ENCODE results near the gene SOX18.

SOX18 gene

DNA sequence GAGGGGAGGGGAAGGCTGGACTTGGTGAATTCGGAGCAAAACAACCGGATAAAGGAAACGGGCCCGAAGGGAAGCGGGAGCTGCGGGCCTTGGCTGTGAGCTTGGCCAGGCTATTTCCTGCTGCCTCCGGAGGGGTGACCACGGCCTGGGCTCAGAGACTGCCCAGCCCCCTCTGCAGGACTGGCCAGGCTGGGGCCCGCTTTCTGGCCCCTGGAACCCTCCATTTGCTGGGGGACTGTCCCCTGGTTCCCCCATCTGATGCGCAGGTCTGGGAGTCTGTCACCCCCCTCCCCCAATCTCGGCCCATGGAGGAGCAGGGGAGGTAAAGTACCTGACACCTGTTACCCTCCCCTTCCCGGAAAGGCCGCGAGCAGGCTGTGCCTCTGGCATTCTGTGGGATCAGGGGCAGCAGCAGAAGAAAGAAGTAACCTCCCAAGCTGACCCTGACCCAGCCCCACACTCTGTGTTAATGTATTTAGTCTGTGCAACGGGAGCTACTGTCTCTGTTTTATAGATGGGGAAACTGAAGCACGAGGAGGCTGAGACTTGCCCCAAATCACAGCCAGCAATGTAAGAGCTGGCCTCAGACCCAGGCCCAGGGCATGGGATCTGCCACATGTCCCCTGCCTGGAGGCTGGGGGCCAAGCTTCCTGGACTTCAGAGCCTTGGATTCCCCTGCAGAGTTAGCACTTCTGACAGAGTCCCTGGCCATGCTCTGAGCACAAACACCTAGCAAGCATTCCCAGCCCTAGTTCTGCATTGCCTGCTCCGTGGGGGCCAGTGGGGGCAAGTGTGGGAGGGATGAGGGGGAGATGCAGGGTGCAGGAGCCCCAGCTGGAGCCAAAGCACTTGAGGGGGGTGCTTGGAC, 9.9 kb downstream of the SOX18 start:
- H3K27me3 Mint-ChIP-seq, result peaks cover 0 to 4% of the 10 kb centered on the region in 2 donors
- H3K36me3 Mint-ChIP-seq (ENCODE audit: insufficient read depth), result peaks cover 17% of the 10 kb centered on the region
- no peak overlapping the region for H3K27ac Mint-ChIP-seq
- DNase-seq (no peak), ATAC-seq (replicated peaks) (no peak)
- H3K4me1 Mint-ChIP-seq (ENCODE audit: low read depth in 2 of 2), result peaks cover 20 to 36% of the 10 kb centered on the region in 2 donors
- no peaks in the 10 kb centered on the region for H3K9me3 Mint-ChIP-seq
- H3K4me3 Mint-ChIP-seq, result peak overlapping the region; percentile 69 to 75

DNA sequence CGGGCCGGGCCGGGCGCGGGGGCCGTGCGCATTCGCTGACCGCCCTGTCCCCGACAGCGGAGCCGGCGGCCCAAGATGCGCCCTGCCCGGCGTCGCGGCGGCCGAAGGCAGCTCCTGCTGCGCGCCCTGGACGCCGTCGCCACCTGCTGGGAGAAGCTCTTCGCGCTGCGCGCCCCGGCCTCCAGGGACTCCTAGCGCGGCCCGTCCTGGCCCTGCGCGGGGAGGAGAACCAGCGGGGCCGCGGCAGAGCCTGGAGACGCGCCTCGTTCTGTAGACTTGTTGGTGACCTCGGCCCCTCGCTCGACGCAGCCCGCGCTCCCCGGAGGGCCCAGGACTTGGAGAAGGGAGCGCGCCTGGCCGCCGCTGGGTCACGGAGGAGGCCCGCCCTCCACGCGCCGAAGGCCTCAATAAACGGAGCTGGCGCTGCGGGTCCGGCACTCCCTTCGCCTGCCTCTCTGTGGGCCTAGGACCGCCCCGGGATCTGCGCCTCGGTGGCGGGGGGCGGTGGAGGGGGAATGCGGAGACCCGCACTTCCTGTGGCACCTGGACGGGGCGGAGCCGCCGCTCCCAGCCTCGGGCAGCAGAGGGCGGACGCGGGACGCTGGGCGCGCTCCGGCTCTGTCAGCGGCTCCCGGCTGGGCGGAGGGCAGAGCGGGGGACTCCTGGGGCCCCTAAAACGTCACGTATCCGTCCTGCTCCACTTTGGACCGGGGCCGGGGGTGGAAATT, 10.7 kb downstream of the SOX18 start:
- peak overlapping the region; percentile 69 to 75 for H3K4me3 Mint-ChIP-seq
- peaks cover 23 to 38% of the 10 kb centered on the region in 2 donors for H3K4me1 Mint-ChIP-seq (ENCODE audit: low read depth in 2 of 2)
- no peaks in the 10 kb centered on the region for H3K9me3 Mint-ChIP-seq
- DNase-seq (peak; percentile 62 to 76 (median 75)), ATAC-seq (replicated peaks) (peak; percentile 74)
- peaks cover 19% of the 10 kb centered on the region for H3K36me3 Mint-ChIP-seq (ENCODE audit: insufficient read depth)
- H3K27ac Mint-ChIP-seq, result no peak overlapping the region
- no peaks in the 10 kb centered on the region for H3K27me3 Mint-ChIP-seq

DNA sequence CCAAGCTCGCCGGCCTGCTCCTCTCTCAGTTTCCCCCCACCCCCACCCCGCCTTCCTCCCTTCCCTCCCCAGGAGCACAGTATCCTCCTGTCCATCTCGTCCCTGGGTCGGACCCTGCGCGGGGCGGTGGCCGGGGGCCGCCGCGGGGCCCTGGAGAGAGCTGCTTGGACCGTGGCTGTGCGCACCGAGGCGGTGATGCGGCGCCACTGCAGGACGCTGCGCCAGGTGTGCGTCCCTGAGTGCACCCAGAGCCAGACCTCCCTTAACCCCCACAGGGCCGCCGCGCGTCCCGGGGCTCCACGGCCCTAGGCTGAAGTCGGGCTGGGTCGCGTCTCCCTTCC, 11.2 kb downstream of the SOX18 start:
- Mint-ChIP-seq H3K27me3 (no peaks in the 10 kb centered on the region), H3K27ac (no peak overlapping the region), H3K9me3 (no peaks in the 10 kb centered on the region), H3K4me1 (ENCODE audit: low read depth in 2 of 2) (peaks cover 23 to 34% of the 10 kb centered on the region in 2 donors), H3K4me3 (peak overlapping the region; percentile 69 to 75), H3K36me3 (ENCODE audit: insufficient read depth) (peaks cover 24% of the 10 kb centered on the region)
- ATAC-seq (replicated peaks) (peak; percentile 14), DNase-seq (no peak)

DNA sequence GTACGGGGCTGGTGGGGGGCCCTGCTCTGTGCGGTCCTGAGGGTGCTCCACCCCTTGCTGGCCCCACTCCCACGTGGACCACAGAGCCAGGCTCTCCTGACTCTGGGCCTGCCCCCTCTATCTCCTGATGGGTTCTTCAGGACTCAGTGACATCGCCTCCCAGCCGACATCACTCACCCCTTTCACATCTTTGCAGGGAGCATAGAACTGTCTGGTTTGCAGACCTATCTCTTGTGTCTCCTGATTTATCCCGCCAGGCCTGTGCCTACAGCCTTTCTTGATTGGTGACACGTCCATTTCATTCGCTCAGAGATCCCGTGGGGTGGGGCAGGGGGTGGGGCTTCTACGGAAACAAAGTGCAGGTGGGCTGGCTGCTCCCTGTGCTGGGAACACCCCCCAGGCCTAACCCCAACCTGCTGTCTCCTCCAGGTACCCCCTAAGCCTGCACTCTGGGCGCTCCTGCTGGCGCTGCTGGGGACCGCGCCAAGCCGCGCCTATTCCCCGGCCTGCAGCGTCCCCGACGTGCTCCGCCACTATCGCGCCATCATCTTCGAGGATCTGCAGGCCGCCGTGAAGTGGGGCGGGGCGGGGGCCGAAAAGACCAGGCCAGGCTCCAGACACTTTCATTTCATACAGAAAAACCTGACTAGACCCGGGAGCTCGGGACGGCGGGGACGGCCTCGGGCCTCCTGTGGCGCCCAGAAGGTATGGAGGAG, 11.8 kb downstream of the SOX18 start:
- H3K9me3 Mint-ChIP-seq, result no peaks in the 10 kb centered on the region
- ATAC-seq (replicated peaks) (no peak), DNase-seq (no peak)
- H3K36me3 Mint-ChIP-seq (ENCODE audit: insufficient read depth), result peaks cover 30% of the 10 kb centered on the region
- H3K27ac Mint-ChIP-seq, result peak overlapping the region in 1 of 2 donors; percentile 85
- H3K27me3 Mint-ChIP-seq, result no peaks in the 10 kb centered on the region
- peaks cover 25 to 34% of the 10 kb centered on the region in 2 donors for H3K4me1 Mint-ChIP-seq (ENCODE audit: low read depth in 2 of 2)
- peak overlapping the region; percentile 69 to 75 for H3K4me3 Mint-ChIP-seq

DNA sequence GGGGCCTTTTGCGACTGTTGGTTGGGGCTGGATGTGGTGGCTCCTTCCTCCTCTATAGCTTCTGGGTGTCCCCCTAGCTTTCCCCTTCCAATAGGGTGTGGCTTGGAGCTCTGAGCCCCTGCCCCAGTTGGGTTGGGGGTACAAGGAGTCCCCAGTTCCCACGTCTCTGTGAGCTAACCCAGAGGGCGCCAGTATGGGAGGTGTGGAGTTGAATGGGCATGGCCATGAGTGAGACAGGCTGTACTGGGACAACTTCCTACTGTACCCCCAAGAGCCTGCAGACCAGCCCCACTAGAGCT, 12.3 kb downstream of the SOX18 start:
- Mint-ChIP-seq H3K36me3 (ENCODE audit: insufficient read depth) (peaks cover 35% of the 10 kb centered on the region), H3K27me3 (no peaks in the 10 kb centered on the region), H3K27ac (peak overlapping the region; percentile 81 to 85), H3K9me3 (no peaks in the 10 kb centered on the region), H3K4me3 (peak overlapping the region; percentile 69 to 75), H3K4me1 (ENCODE audit: low read depth in 2 of 2) (peaks cover 28 to 34% of the 10 kb centered on the region in 2 donors)
- no peak for ATAC-seq (replicated peaks)
- no peak for DNase-seq

DNA sequence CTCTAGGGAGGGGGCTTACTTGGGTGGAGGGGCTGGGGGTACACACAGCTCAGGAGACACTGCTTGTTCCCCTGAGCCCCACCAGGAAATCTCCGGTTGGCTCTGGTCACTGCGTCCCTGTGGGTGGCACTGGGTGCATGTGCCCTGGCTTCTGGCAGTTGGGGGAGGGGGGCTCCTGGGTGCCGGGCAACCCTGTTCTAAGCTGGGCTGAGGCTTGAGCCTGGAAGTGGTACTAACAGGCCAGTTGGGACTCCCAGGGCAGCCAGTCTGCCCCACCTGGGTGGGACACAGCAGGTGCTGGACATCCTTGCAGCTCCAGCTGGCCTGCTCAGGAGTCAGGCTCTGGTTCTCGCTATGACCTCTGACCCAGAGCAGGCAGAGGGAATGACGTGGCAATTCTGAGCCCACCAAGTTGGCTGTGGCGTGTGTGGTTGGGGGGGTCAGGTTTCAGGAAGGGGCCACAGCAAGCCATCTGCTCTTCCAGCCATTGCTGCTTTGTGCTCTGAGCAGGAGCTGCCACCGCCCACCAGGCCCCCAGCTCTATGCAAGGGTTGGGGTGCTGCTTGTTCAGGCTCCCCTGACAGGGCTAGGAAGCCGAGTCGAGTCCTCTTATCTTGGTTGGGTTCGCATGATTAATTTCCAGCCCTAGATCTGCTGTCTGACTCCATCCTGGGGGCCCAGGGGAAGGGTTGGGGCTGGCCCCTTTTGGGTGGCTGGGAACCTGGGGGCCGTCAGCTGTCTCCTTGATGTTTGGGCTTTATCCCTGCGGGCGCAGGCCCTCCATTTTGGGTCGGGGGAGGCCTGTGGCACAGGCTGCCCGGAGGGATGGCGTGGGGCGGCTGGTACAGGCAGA, 12.9 kb downstream of the SOX18 start:
- Mint-ChIP-seq H3K27ac (peak overlapping the region; percentile 81 to 85), H3K27me3 (no peaks in the 10 kb centered on the region), H3K4me1 (ENCODE audit: low read depth in 2 of 2) (peaks cover 28 to 34% of the 10 kb centered on the region in 2 donors), H3K4me3 (peak overlapping the region; percentile 69 to 74), H3K36me3 (ENCODE audit: insufficient read depth) (peaks cover 41% of the 10 kb centered on the region), H3K9me3 (no peaks in the 10 kb centered on the region)
- ATAC-seq (replicated peaks), result no peak
- no peak for DNase-seq

DNA sequence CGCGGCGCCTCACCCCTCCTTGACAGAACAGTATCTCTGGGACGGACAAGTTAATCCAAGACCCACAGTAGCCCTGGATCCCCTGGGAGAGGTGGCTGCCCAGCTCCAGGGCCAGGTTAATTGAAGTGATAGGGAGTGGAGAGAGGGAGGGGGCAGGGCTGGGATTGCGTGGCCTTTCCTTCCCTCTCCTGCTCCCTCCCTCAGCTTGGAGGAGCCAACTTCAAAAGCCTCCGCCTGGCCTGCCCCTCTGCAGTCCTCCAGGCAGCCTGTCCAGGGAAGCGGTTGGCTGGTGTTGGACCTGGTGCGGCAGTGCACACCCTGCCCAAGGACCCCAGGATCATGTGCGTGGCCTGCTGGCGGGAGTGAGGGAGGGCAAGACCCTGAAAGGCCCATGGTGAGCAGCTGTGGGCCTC, 13.5 kb downstream of the SOX18 start, which contains the start of gene C20orf204:
Gene C20orf204, plus strand, starts transcription at position 250 of the 413 bp plus-strand sequence. Its CDS starts 142 bp downstream, at position 392.
- no peaks in the 10 kb centered on the region for H3K9me3 Mint-ChIP-seq
- H3K27ac Mint-ChIP-seq, result peak within 1 kb of the TSS; percentile 81 to 85
- H3K4me3 Mint-ChIP-seq, result peak within 1 kb of the TSS; percentile 69 to 74
- ATAC-seq (replicated peaks) (no peak), DNase-seq (no peak)
- peaks cover 28 to 34% of the 10 kb centered on the region in 2 donors for H3K4me1 Mint-ChIP-seq (ENCODE audit: low read depth in 2 of 2)
- H3K27me3 Mint-ChIP-seq, result no peaks in the 10 kb centered on the region
- peaks cover 47% of the 10 kb centered on the region for H3K36me3 Mint-ChIP-seq (ENCODE audit: insufficient read depth)

DNA sequence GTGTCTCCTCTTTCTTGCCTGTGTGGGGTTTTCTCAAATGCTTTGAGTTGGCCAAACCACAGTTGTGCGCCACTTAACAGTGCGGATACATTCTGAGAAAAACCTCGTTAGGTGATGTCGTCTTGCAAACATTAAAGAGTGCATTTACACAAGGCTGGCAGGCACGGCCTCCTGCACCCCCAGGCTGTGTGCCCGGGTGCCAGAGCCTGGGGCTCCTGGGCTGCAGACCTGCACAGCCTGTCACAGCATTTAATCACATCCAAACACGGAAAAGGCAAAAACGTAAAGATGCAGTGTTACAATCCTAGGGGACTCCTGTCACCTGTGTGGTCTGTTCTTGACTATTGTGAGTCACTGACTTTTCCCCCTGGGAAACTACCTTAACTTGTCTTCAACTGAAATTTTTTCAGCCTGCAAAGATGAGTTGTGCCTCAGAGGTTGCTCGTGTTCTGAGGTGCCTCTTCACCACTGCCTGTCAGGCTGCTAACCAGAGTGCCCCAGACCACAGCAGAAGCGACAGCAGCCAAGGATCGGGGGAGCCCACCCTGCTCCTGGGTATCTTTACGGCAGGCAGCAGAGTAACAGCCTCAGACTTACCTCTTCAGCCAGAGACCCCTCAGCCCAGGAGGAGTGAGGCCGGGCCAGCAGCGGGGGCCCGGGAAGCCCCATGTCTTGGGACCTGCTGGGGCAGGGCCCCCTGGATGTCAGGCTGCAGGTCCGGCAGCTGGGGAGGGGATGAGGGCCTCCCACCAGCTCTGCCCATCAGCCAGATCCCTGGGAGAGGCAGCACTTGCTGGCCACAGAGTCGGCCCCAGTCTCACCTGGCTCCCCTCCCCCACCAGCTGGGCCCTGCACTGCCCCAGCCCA, 14.1 kb downstream of the SOX18 start:
- Mint-ChIP-seq H3K27ac (peak overlapping the region; percentile 81 to 85), H3K36me3 (ENCODE audit: insufficient read depth) (peaks cover 53% of the 10 kb centered on the region), H3K4me3 (peak overlapping the region; percentile 64 to 74), H3K4me1 (ENCODE audit: low read depth in 2 of 2) (peaks cover 28 to 34% of the 10 kb centered on the region in 2 donors), H3K9me3 (no peaks in the 10 kb centered on the region), H3K27me3 (no peaks in the 10 kb centered on the region)
- ATAC-seq (replicated peaks), result peak; percentile 54
- DNase-seq, result peak in 2 of 3 experiments; percentile 33 to 36

DNA sequence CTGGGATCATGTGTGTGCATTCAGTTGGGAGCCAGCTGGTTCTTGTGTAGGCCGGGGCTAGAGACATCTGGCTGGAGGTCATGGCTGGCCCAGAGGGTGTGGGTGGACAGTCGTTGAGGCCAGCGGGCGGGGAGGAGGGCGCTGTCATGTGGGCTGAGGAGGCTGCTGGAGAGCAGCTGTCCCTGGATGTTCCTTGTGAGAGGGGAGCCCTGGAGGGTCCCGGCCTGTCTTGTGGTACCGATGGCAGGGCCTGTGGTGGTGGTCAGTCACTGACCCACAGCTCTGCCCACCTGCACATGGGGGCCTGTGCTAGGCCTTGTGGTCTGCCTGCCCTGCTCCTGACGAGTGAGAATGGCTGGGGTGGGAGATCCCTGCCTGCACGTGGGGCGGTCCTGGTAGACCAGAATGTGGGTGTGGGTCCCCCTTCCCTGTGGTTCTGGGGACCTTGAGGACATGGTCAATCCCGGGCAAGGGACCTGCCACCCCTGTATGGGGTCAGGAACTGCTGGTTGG, 15.4 kb downstream of the SOX18 start:
- peak overlapping the region; percentile 81 to 82 for H3K27ac Mint-ChIP-seq
- no peaks in the 10 kb centered on the region for H3K27me3 Mint-ChIP-seq
- no peaks in the 10 kb centered on the region for H3K9me3 Mint-ChIP-seq
- ATAC-seq (replicated peaks) (no peak), DNase-seq (no peak)
- peak overlapping the region; percentile 64 to 74 for H3K4me3 Mint-ChIP-seq
- peaks cover 66% of the 10 kb centered on the region for H3K36me3 Mint-ChIP-seq (ENCODE audit: insufficient read depth)
- H3K4me1 Mint-ChIP-seq (ENCODE audit: low read depth in 2 of 2), result peaks cover 25 to 28% of the 10 kb centered on the region in 2 donors

DNA sequence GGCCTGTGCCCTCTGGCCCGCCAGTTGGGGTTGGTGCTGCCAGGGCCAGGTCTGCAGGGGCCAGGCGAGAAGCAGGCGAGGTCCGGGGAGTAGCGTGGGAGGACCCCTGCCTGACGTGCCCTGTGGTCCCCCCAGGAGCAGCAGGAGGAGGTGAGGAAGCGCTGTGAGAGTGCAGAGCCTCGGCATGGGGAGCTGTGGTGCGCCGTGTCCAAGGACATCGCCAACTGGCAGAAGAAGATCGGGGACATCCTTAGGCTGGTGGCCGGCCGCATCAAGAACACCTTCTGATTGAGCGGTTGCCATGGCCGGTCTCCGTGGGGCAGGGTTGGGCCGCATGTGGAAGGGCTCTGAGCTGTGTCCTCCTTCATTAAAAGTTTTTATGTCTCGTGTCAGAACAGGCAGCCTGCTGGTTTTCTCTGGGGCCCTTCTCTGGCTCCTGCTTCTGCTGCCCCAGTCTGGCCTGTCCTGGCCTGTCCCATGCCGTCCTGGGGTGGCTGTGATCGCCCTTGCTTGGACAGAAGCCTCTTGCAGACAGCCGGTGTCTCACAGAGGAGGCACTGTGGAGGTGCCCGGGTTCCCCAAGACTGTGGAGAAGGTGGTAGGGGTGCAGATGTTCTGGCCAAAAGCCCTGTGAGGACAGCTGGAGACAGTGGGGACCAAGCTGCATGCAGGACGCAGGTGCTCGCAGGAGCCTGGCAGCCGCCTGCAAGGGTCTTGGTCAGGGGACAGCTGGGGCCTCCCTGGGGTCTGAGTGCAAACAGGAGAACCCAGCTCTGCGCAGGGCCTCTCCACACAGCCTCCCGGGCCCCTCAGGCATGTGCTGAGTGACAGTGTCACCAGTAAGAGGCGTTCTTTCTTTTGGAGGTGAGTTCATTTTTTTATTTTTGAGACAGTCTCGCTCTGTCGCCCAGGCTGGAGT, 16.5 kb downstream of the SOX18 start:
- Mint-ChIP-seq H3K27ac (peak overlapping the region; percentile 81 to 83), H3K36me3 (ENCODE audit: insufficient read depth) (peaks cover 75% of the 10 kb centered on the region)
- no peak for ATAC-seq (replicated peaks)

DNA sequence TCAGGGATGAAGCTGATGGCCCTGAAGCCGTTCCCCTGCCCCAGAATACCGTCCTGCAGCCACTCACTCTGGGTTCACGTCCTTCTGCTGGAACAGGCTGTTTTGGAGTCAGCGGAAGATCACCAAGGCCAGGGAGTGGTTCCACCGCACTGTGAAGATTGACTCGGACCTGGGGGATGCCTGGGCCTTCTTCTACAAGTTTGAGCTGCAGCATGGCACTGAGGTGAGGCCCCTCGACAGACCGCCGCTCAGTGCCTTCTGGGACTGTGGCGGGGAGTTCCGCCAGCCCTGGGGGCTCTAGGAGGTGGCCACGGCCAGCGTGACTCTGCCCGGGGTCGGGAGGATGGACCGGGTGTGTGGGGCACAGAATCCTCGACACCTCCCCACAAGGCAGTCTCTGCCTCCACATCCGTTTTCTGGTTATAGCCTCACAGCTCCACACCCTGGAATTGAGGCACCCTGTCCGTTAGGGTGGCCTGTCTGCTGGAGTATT, 17.6 kb downstream of the SOX18 start:
- Mint-ChIP-seq H3K4me1 (ENCODE audit: low read depth in 2 of 2) (peaks cover 14 to 26% of the 10 kb centered on the region in 2 donors), H3K27ac (no peak overlapping the region), H3K27me3 (no peaks in the 10 kb centered on the region), H3K4me3 (no peak overlapping the region), H3K36me3 (ENCODE audit: insufficient read depth) (peaks cover 75% of the 10 kb centered on the region), H3K9me3 (no peaks in the 10 kb centered on the region)
- DNase-seq (no peak), ATAC-seq (replicated peaks) (no peak)

More for the DNA sequence above, 16.5 kb downstream of the SOX18 start:
- no peak for DNase-seq
- H3K4me1 Mint-ChIP-seq (ENCODE audit: low read depth in 2 of 2), result peaks cover 25 to 28% of the 10 kb centered on the region in 2 donors
- H3K4me3 Mint-ChIP-seq, result no peak overlapping the region
- H3K27me3 Mint-ChIP-seq, result no peaks in the 10 kb centered on the region
- no peaks in the 10 kb centered on the region for H3K9me3 Mint-ChIP-seq
